PFSK-1 (cell line): ENCODE data around the gene FAAP20.

ENCODE experiments used
- FOXP2 ChIP-seq: optimal IDR thresholded peaks from 2 replicates; pipeline ENCODE3; 2011; ENCODE audit warnings: borderline replicate concordance, control low read depth, inconsistent platforms; ENCODE audit not compliant: insufficient read depth; ENCODE audit errors: extremely low read length, extremely low read depth
- POLR2AphosphoS5 ChIP-seq: IDR thresholded peaks from 2 replicates; pipeline ENCODE4 v1.6.1; 2012; ENCODE audit warnings: low read depth, mild to moderate bottlenecking, control low read depth, low read length, moderate library complexity
- REST ChIP-seq, 2 experiments: IDR thresholded peaks; 2 replicates each; pipeline versions ENCODE4 v1.6.1 to v1.8.0; 2011 to 2012; ENCODE audit warnings: low read depth in 2 of 2, low read length in 2 of 2, control low read depth in 1 of 2, inconsistent platforms in 1 of 2, mild to moderate bottlenecking in 1 of 2, moderate library complexity in 1 of 2; ENCODE audit not compliant: insufficient read depth in 1 of 2
- SIN3A ChIP-seq: IDR thresholded peaks from 2 replicates; pipeline ENCODE4 v1.6.1; 2012; ENCODE audit warnings: mild to moderate bottlenecking, low read length, moderate library complexity, borderline replicate concordance; ENCODE audit not compliant: insufficient read depth
- TAF1 ChIP-seq: IDR thresholded peaks from 2 replicates; pipeline ENCODE4 v1.6.1; 2012; ENCODE audit warnings: low read length, control low read depth, borderline replicate concordance; ENCODE audit not compliant: insufficient read depth

FAAP20 gene

GRCh38 chr1:2182376-2182775, 12.2 kb downstream of the FAAP20 start:
- TF ChIP-seq FOXP2: no peak

GRCh38 chr1:2181752-2182151, 12.8 kb downstream of the FAAP20 start:
- TF ChIP-seq TAF1 (no peak), REST (IDR thresholded peaks at IDR 0.05; ENCODE audit: insufficient read depth in 1 of 2, low read depth in 2 of 2, low read length in 2 of 2) (no peak)

DNA sequence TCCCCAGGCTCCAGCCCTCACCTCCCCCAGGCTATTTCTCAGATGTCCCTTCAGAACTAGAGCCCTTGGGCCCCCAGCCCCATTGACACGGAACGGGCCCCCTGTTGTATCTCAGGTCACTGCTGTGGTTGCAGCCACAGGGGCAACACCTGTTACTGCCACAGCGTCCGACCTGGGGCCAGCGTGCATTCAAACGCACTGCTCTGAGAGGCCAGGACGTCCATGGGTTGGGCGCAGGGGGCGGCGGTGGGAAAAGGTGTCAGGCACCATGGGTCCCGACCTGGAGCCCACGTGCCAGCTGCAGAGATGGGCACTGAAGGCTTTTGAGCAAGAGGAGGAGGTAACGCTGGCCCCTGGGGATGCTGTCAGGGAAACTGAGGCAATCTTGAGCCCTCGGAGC, 13.3 kb downstream of the FAAP20 start:
- TF ChIP-seq SIN3A (no peak), REST (IDR thresholded peaks at IDR 0.05; ENCODE audit: insufficient read depth in 1 of 2, low read depth in 2 of 2, low read length in 2 of 2) (no peak)

DNA sequence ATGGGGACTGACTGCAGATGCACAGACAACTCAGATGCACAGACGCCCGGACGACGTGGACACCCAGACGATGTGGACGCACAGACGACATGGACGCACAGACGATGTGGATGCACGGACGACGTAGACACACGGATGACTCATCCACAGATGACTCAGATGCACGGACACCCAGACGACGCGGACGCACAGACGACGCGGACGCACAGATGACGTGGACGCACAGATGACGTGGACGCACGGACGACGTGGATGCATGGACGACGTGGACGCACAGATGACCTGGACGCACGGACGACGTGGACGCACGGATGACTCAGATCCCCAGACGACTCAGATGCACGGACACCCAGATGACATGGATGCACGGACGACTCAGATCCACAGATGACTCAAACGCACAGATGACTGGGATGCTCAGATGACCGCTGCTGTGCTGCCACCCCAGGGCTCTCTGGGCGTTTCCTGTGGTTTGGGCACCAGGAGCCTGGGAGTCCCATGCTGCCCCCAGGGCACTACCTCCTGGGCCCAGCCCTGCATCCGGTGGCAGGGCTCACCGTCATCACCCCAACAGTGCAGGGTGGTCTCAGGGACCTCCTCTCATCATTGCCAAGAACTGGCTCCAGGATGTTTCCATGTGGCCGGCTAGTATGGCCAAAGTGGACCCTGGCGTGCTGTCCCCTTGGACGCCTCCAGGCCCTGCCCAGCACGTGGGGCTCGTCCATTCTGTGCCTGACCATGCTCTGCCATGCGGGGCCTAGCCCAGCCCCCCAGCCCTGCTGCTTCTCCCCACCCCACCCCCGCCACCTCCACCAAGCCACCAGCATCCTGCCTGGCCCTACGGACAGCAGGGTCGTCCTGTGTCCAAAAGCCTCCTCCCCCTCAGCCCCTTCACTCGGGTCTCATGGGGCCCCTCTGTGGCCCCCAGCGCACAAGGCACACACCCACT, 14.0 kb downstream of the FAAP20 start:
- TF ChIP-seq TAF1: no peak
- no peak for TF ChIP-seq SIN3A
- no peak for TF ChIP-seq FOXP2
- TF ChIP-seq REST (IDR thresholded peaks at IDR 0.05; ENCODE audit: insufficient read depth in 1 of 2, low read depth in 2 of 2, low read length in 2 of 2): no peak
- no peak for TF ChIP-seq POLR2AphosphoS5

DNA sequence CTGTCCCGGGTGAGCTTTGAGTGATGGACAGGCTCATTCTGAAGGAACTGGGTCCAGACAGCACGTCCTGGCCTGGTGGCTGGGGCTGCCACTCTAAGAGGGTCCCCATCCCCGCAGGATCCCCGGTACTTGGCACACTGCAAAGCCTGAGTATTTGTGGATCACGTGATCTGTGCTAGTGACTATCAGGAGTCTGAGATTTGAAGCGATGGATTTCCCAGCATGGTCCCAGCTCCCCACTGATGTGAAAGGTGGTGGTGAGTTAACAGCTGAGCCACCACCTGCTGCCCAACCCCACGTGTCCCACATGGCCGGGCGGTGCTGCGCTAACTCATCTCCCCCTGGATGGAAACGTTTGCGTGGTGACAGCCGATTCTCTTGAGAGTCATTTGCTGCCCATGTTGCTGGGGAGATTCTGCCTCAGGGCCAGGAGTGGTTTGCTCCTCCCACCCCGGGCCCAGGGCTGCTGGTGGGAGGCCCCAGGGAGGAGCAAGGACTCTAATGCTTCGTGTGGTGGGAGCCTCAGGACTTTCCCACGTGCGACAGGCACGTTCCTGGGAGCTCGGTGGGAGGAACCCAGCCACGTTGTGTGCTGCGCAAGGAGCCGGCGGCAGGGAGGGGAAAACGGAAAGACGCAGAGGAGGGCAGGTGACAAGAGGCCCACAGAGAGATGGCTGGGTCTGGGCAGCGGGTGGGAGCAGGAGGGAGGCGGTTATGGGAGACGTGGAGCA, 15.1 kb downstream of the FAAP20 start:
- TF ChIP-seq POLR2AphosphoS5 (no peak), TAF1 (no peak), FOXP2 (no peak), REST (IDR thresholded peaks at IDR 0.05; ENCODE audit: insufficient read depth in 1 of 2, low read depth in 2 of 2, low read length in 2 of 2) (no peak), SIN3A (no peak)
